Common myeloid progenitor, CD34-positive (primary cell): Measurements from ENCODE around the gene GRPEL1. TPM values are rescaled to one million over a fixed set of nuclear protein-coding genes. Genes with fewer than 3 reads are reported as not detected.

ENCODE experiments used
- CTCF ChIA-PET: fragments of 350-600 bp; sonication (Branson Sonifier 250); formaldehyde crosslinking; loops from one replicate; lab custom pipeline; 2021; ENCODE audit warnings: antibody characterized with exemption; lab: Charles Lee
- POLR2A ChIA-PET: fragments of 350-600 bp; sonication (Branson Sonifier 250); formaldehyde crosslinking; loops from one replicate; lab custom pipeline; 2021; ENCODE audit warnings: antibody characterized with exemption; lab: Charles Lee
- DNase-seq, 3 donors: peaks; one replicate each; pipeline versions ENCODE4 v3.0.0 to v3.0.0-alpha.2; 2013
- H3K27ac ChIP-seq, 2 experiments: 1 replicate in 1 of 2; 2 replicates in 1 of 2; pipeline ENCODE4 v1.7.0; 2013; ENCODE audit warnings: inconsistent platforms in 2 of 2, low read length in 2 of 2, mild to moderate bottlenecking in 2 of 2, low read depth in 1 of 2, moderate library complexity in 1 of 2; ENCODE audit not compliant: severe bottlenecking in 2 of 2, insufficient read depth in 1 of 2, poor library complexity in 1 of 2
- H3K27me3 ChIP-seq, 5 experiments: replicated peaks in 2 of 5; 1 replicate in 3 of 5; 2 replicates in 2 of 5; pipeline versions ENCODE4 v1.6.1 to v1.7.0; 2013; ENCODE audit warnings: low read length in 4 of 5, mild to moderate bottlenecking in 2 of 5, moderate library complexity in 2 of 5, inconsistent platforms in 1 of 5; ENCODE audit not compliant: insufficient read depth in 5 of 5, control insufficient read depth in 4 of 5
- H3K36me3 ChIP-seq, 4 experiments: 1 replicate in 2 of 4; 2 replicates in 2 of 4; pipeline versions ENCODE4 v1.6.1 to v1.7.0; 2013; ENCODE audit warnings: low read length in 3 of 4, control low read depth in 1 of 4, mild to moderate bottlenecking in 1 of 4; ENCODE audit not compliant: control insufficient read depth in 4 of 4, insufficient read depth in 4 of 4
- H3K4me1 ChIP-seq, 4 experiments: 1 replicate in 3 of 4; 2 replicates in 1 of 4; pipeline versions ENCODE4 v1.6.1 to v1.7.1; 2013; ENCODE audit warnings: low read length in 3 of 4, mild to moderate bottlenecking in 3 of 4, control low read depth in 1 of 4, inconsistent platforms in 1 of 4, moderate library complexity in 1 of 4; ENCODE audit not compliant: control insufficient read depth in 4 of 4, insufficient read depth in 4 of 4; ENCODE audit errors: control extremely low read depth in 1 of 4
- H3K4me3 ChIP-seq, 7 experiments: 1 replicate in 4 of 7; 2 replicates in 3 of 7; pipeline versions ENCODE4 v1.5.1 to v1.7.0; 2013; ENCODE audit warnings: mild to moderate bottlenecking in 7 of 7, low read length in 6 of 7, moderate library complexity in 6 of 7, inconsistent platforms in 2 of 7, low read depth in 2 of 7, control low read depth in 1 of 7; ENCODE audit not compliant: insufficient read depth in 4 of 7, control insufficient read depth in 1 of 7; ENCODE audit errors: extremely low read depth in 1 of 7
- H3K9me3 ChIP-seq, 5 experiments: 1 replicate in 4 of 5; 2 replicates in 1 of 5; pipeline versions ENCODE4 v1.6.1 to v1.7.1; 2013; ENCODE audit warnings: low read length in 4 of 5, mild to moderate bottlenecking in 2 of 5, inconsistent platforms in 1 of 5, low read depth in 1 of 5, moderate library complexity in 1 of 5; ENCODE audit not compliant: control insufficient read depth in 4 of 5, insufficient read depth in 2 of 5; ENCODE audit errors: control extremely low read depth in 1 of 5
- WGBS: methylation state at CpG from one replicate; pipeline ENCODE4 v1.1.5; 2013; ENCODE audit not compliant: insufficient coverage; 5-methylcytosine and 5-hydroxymethylcytosine counted together
- polyA plus RNA-seq: library from polyadenylated mRNA; unstranded; fragments of 120-200 nt; gene quantifications from one replicate; pipeline ENCODE4 v1.2.1, GENCODE V29; 2013

The GRPEL1 gene
- polyA plus RNA-seq: 14.8 TPM

DNA sequence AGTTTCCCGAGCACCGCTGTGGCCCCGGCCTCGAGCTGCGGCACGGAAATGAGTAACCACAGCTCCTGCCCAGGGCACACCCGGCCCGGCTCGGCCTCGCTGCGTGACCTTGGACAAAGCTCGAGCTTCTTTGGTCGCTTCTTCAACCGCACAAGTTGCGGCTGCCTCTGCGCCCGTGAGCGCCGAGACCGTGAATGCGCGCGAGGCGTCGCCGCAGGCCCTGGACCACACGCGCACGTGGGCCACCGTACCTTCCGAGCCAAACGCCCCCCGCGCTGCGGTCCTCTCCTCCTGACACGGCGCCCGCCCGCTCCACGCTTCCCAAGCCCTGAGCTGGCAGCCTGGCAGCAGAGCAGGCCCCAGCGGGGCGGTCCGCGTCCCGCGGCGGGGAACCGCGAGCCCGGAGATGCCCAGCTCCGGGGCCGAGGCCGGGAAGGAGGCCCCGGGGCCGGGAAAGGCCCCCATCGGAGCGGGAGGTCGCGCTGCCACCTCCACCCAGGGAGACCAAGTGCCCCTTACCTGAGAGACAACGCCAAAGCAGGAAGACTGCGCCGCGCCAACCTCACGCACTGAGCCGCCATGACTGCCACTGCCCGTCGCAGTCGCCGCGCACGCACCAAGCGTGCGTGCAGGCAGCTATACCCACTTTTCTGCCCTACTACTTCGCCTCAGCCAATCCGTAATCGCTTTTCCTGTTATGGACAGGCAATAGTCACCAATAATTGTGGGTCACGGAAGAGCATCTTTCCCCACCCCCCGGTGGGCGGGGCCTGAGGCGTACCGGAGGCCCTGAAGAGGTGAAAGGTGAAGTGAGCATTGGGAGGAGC lies at the start of gene GRPEL1:
Gene GRPEL1 (minus strand): TSS at position 613 of the 827 bp plus-strand sequence. CDS start 32 bp downstream, at position 581.
- peak; percentile 98 to 99 (median 99) for DNase-seq
- Histone ChIP-seq H3K36me3 (peaks cover 5 to 19% (median 15%) of the 10 kb centered on the region in 4 experiments), H3K4me3 (peak within 1 kb of the TSS; percentile 64 to 86 (median 77)), H3K27ac (peak within 1 kb of the TSS in 1 of 2 experiments; percentile 57), H3K27me3 (peaks cover 0 to 46% (median 12%) of the 10 kb centered on the region in 5 experiments), H3K4me1 (peaks cover 8 to 31% (median 28%) of the 10 kb centered on the region in 4 experiments), H3K9me3 (no peaks in the 10 kb centered on the region)
- ChIA-PET CTCF (interaction anchor here (0.9 to 9.2 kb wide), 7 partner anchors 12 to 448 kb away, joined by 3 to 113 read pairs (median 11); partner anchors contain the start of gene TADA2B), POLR2A (no interaction called here)
- WGBS: 0% methylated on average over 62 of the region's 81 CpGs

DNA sequence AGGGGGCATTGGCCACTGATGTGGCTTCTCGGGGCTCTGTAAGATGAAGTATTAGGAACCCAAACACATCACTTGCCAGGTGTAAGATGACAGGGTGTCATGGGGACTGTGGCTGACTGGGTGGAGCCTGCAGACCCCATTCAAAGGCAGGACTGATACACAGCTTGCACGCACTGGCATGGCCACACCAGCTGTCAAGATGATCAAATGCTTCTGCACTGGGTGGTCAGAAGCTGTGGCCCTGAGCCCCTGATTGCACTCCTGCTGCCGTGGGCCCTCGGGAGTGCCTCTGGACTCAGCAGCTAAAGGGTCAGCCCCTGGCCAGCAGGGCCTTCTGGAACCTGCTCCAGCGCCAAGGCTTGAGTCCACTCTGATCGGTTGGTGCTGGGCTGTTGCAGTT lies 48.8 kb upstream of the GRPEL1 start:
- Histone ChIP-seq H3K27ac (no peak overlapping the region), H3K27me3 (peaks cover 0 to 41% (median 4%) of the 10 kb centered on the region in 5 experiments), H3K4me3 (no peak overlapping the region), H3K4me1 (no peaks in the 10 kb centered on the region), H3K9me3 (peaks cover 0 to 17% (median 5%) of the 10 kb centered on the region in 5 experiments), H3K36me3 (no peaks in the 10 kb centered on the region)
- ChIA-PET CTCF (no interaction called here), POLR2A (interaction anchor here (0.6 kb wide), 1 partner anchor 795 kb away, joined by 3 read pairs; no protein-coding TSS in a partner anchor)
- 88% methylated on average over 6 of the region's 6 CpGs for WGBS
- DNase-seq: no peak

DNA sequence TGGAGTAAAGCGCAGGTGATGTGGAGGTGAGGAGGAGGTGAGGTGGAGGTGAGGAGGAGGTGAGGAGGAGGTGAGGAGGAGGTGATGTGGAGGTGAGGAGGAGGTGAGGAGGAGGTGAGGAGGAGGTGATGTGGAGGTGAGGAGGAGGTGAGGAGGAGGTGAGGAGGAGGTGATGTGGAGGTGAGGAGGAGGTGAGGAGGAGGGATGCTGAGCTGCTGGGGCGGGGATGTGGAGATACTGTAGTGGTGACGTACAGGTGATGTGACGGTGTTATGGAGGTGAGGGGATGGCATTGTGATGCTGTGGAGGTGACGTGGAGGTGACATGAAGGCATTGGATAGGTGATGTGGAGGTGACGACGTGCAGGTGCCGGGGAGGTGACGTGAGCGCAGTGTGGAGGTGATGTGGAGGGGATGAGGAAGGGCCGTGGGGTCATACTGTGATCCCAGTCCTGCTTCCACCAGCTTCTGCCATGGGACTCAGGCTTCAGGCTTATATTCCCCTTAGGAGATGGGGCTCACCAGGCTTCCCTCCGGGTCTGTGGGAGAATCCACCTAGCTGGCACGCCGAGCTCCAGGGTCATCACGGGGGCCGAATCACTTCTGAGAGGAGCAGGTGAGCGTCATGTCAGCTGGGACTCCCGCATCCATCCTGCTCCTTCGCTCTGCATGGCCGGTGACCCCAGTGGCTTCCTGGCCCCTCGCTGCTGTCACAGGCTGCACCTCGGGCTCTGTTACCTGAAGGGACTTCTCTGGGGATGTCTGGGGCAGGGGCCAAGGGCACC lies 47.9 kb upstream of the GRPEL1 start:
- no peak overlapping the region for H3K4me3 ChIP-seq
- H3K27me3 ChIP-seq: peaks cover 0 to 32% (median 4%) of the 10 kb centered on the region in 5 experiments
- H3K27ac ChIP-seq: no peak overlapping the region
- H3K9me3 ChIP-seq: peaks cover 0 to 21% (median 5%) of the 10 kb centered on the region in 5 experiments
- no peaks in the 10 kb centered on the region for H3K36me3 ChIP-seq
- CTCF ChIA-PET: no interaction called here
- DNase-seq: no peak
- H3K4me1 ChIP-seq: no peaks in the 10 kb centered on the region
- WGBS: 91% methylated on average over 20 of the region's 22 CpGs
- POLR2A ChIA-PET: no interaction called here

DNA sequence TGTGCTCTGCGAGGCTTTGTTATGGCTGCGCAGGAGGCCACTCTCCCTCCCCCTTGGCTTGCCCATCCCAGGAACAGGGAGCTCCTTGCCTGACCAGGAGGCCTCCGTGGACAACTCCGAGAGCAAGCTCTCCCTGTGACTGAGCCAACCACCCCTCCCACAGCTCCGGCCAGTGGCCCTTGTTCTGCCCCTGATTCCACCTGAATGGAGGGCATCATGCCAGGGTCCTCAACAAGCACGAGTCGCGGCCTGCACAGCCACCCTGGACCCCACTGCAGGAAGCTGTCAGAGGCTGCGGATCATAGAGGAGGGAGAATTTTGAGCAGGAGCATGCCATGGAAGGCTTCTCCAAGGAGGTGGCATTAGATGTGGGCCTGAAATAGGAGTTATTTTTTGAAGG lies 44.8 kb upstream of the GRPEL1 start:
- ChIA-PET POLR2A (no interaction called here), CTCF (no interaction called here)
- H3K4me3 ChIP-seq: no peak overlapping the region
- WGBS: 100% methylated on average over 7 of the region's 9 CpGs
- H3K9me3 ChIP-seq: peaks cover 0 to 28% (median 5%) of the 10 kb centered on the region in 5 experiments
- H3K36me3 ChIP-seq: no peaks in the 10 kb centered on the region
- DNase-seq: no peak
- H3K4me1 ChIP-seq: no peaks in the 10 kb centered on the region
- H3K27ac ChIP-seq: no peak overlapping the region
- H3K27me3 ChIP-seq: peaks cover 0 to 21% (median 3%) of the 10 kb centered on the region in 5 experiments

DNA sequence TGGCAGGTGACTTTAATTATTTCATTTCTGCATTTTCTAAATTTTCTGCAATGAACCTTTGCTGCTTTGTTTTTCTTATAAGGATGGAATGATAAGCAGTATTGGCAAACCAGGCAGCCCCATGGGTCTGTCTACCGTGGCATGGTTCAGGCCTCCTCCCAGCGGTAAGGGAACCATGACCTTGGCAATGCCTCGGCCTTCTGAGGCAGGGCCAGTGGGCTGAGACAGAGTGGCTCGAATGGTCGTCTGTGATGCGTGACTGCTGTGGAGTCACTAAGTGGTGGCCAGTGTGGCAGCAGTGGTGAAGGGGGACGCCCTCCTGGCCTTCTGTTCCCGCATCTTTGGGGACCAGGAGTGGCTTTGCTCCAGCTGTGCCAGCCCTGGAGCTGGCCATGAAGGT lies 43.6 kb upstream of the GRPEL1 start:
- ChIA-PET CTCF (no interaction called here), POLR2A (interaction anchor here (1.0 kb wide), 1 partner anchor 8 kb away, joined by 3 read pairs; no protein-coding TSS in a partner anchor)
- H3K4me3 ChIP-seq: no peak overlapping the region
- H3K27ac ChIP-seq: no peak overlapping the region
- DNase-seq: no peak
- H3K36me3 ChIP-seq: no peaks in the 10 kb centered on the region
- H3K9me3 ChIP-seq: peaks cover 0 to 21% (median 0%) of the 10 kb centered on the region in 5 experiments
- no peaks in the 10 kb centered on the region for H3K4me1 ChIP-seq
- WGBS: 97% methylated on average over 8 of the region's 8 CpGs
- H3K27me3 ChIP-seq: peaks cover 0 to 12% (median 0%) of the 10 kb centered on the region in 5 experiments

DNA sequence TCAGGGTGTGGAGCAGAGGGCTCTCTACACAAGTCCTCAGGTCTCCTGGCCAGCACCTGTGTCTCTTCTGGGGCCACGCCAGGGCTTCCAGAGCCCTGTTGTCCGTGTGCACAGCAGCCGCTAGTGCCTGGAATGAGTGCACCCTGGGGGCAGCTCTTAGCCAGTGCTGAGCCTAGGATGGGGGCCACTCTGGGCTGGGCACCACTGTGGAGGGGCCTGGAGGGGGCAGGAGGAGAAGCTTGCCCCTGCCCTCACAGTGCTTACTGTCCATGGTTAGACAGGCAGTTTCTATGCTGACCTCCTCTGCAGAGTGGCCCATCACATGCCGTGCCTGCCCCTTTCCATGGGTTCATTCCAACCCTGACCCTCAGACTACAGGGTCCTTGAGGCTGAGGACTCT lies 42.7 kb upstream of the GRPEL1 start:
- H3K27me3 ChIP-seq: peaks cover 0 to 7% (median 1%) of the 10 kb centered on the region in 5 experiments
- peaks cover 0 to 21% (median 0%) of the 10 kb centered on the region in 5 experiments for H3K9me3 ChIP-seq
- CTCF ChIA-PET: interaction anchor here (0.8 kb wide), 1 partner anchor 9 kb away, joined by 3 read pairs; no protein-coding TSS in a partner anchor
- H3K27ac ChIP-seq: no peak overlapping the region
- POLR2A ChIA-PET: no interaction called here
- no peak for DNase-seq
- H3K4me1 ChIP-seq: no peaks in the 10 kb centered on the region
- no peaks in the 10 kb centered on the region for H3K36me3 ChIP-seq
- H3K4me3 ChIP-seq: no peak overlapping the region
- 94% methylated on average over 4 of the region's 4 CpGs for WGBS
